22Rv1 (cell line): ENCODE data around the gene EID3.

Experiments used
- CTCF ChIP-seq: fragments of 450-650 bp; IDR thresholded peaks from 2 replicates; pipeline ENCODE4 v1.5.1; 2017; ENCODE audit warnings: mild to moderate bottlenecking
- ZFX ChIP-seq: fragments of 450-650 bp; IDR thresholded peaks from 2 replicates; pipeline ENCODE4 v1.6.1; 2017; ENCODE audit warnings: antibody characterized with exemption, borderline replicate concordance

- TF ChIP-seq CTCF (no peak), ZFX (no peak)
Observed at GRCh38 chr12:104294927-104295668, 8.4 kb upstream of the EID3 start.
